Measurements from ENCODE around the gene COPS6.

GRCh38 chr7:100127866-100128636 is 39.3 kb downstream of the COPS6 start:
- TF ChIP-seq EZH2 (IDR thresholded peaks at IDR 0.05; ENCODE audit: borderline replicate concordance, low read length) (no peak), CTCF (IDR thresholded peaks at IDR 0.05; ENCODE audit: low read length) (no peak)

Measured in OCI-LY1 (cell line).